PC-3 (cell line): ENCODE measurements around the gene SPIRE2. TPM values are rescaled to one million over a fixed set of nuclear protein-coding genes. Genes with fewer than 3 reads are reported as not detected.

Source experiments
- ATAC-seq: fragments of 200-7000 bp; cut with Tn5 transposase; 2 replicates; pipeline ENCODE4 v1.9.1; 2020; ENCODE audit warnings: mild to moderate bottlenecking, moderate library complexity
- BruUV-seq: library from RNA; stranded (reverse); fragments of 400-500 nt; replicated peaks from 2 replicates; lab custom pipeline; 2021; lab: Mats Ljungman, UMichigan
- CTCF ChIA-PET: fragments of 300-600 bp; sonication (Branson Sonifier 250); formaldehyde crosslinking; loops from one replicate; lab custom pipeline; 2022; ENCODE audit warnings: antibody characterized with exemption; lab: Charles Lee
- POLR2A ChIA-PET: fragments of 300-600 bp; sonication (Branson Sonifier 250); formaldehyde crosslinking; loops from one replicate; lab custom pipeline; 2022; ENCODE audit warnings: antibody characterized with exemption; ENCODE audit not compliant: unreplicated experiment; lab: Charles Lee
- DNase-seq: peaks from one replicate; pipeline ENCODE4 v3.0.0-alpha.2; 2015
- H2AFZ ChIP-seq: fragments of 300-600 bp; sonication (generic); 2 replicates; pipeline ENCODE4 v1.6.0; 2016; ENCODE audit warnings: antibody characterized with exemption, low read length
- H3F3A ChIP-seq: fragments of 300-600 bp; sonication (generic); one replicate; pipeline ENCODE4 v1.6.0; 2017; ENCODE audit warnings: antibody characterized with exemption, low read length, control low read depth, mild to moderate bottlenecking; ENCODE audit not compliant: unreplicated experiment
- H3K27ac ChIP-seq: fragments of 300-600 bp; sonication (generic); 2 replicates; pipeline ENCODE4 v1.5.1; 2016; ENCODE audit warnings: mild to moderate bottlenecking, low read length
- H3K27me3 ChIP-seq: fragments of 300-600 bp; sonication (generic); 2 replicates; pipeline ENCODE4 v1.6.1; 2016; ENCODE audit warnings: low read length, mixed read lengths
- H3K36me3 ChIP-seq: fragments of 300-600 bp; sonication (generic); 2 replicates; pipeline ENCODE4 v1.6.1; 2016; ENCODE audit warnings: low read depth, mixed run types, low read length, mixed read lengths
- H3K4me1 ChIP-seq: fragments of 300-600 bp; sonication (generic); 2 replicates; pipeline ENCODE4 v1.5.1; 2016; ENCODE audit warnings: low read length; ENCODE audit not compliant: insufficient read depth
- H3K4me2 ChIP-seq: fragments of 300-600 bp; sonication (generic); 2 replicates; pipeline ENCODE4 v1.6.0; 2016; ENCODE audit warnings: low read length
- H3K4me3 ChIP-seq: fragments of 300-600 bp; sonication (generic); 2 replicates; pipeline ENCODE4 v1.5.1; 2016; ENCODE audit warnings: mild to moderate bottlenecking, low read length, mixed read lengths
- H3K79me2 ChIP-seq: fragments of 300-600 bp; sonication (generic); 2 replicates; pipeline ENCODE4 v1.6.1; 2017; ENCODE audit warnings: low read length, mixed read lengths
- H3K9ac ChIP-seq: fragments of 300-600 bp; sonication (generic); 2 replicates; pipeline ENCODE4 v1.6.0; 2016; ENCODE audit warnings: mild to moderate bottlenecking, low read length
- H3K9me2 ChIP-seq: fragments of 300-600 bp; sonication (generic); replicated peaks from 2 replicates; pipeline ENCODE4 v1.6.1; 2016; ENCODE audit warnings: mixed run types, low read length, mixed read lengths
- H3K9me3 ChIP-seq: fragments of 300-600 bp; sonication (generic); 2 replicates; pipeline ENCODE4 v1.6.1; 2016; ENCODE audit warnings: low read length, mixed read lengths
- H4K20me1 ChIP-seq: fragments of 300-600 bp; sonication (generic); 2 replicates; pipeline ENCODE4 v1.6.1; 2016; ENCODE audit warnings: low read length, mixed read lengths
- EZH2 ChIP-seq: fragments of 300-600 bp; sonication (generic); IDR thresholded peaks from one replicate; pipeline ENCODE4 v1.6.1; 2017; ENCODE audit warnings: antibody characterized with exemption, mild to moderate bottlenecking, low read length; ENCODE audit not compliant: unreplicated experiment
- EZH2phosphoT487 ChIP-seq: fragments of 300-600 bp; sonication (generic); IDR thresholded peaks from 2 replicates; pipeline ENCODE4 v1.6.1; 2018; ENCODE audit warnings: mild to moderate bottlenecking, antibody characterized with exemption, low read length, borderline replicate concordance
- intact Hi-C: fragments of 100-400 bp; cut with micrococcal nuclease; formaldehyde crosslinking; loops from 2 replicates; pipeline ENCODE4 v1.9.0; 2023
- total RNA-seq: library from RNA; depleted of rRNA; stranded (reverse); fragments of >200 nt; gene quantifications from 2 replicates; pipeline ENCODE4 v1.2.3, GENCODE V29; 2014
- TF ChIP-seq, protein P1 (sequence below): fragments of 300-600 bp; sonication (generic); conservative IDR thresholded peaks from 2 replicates; pipeline ENCODE4 v1.5.1; 2017; ENCODE audit warnings: antibody characterized with exemption, low read depth, mild to moderate bottlenecking, low read length

SPIRE2 gene
- total RNA-seq, 1 experiment from 2014 or later: 13.2 TPM

DNA sequence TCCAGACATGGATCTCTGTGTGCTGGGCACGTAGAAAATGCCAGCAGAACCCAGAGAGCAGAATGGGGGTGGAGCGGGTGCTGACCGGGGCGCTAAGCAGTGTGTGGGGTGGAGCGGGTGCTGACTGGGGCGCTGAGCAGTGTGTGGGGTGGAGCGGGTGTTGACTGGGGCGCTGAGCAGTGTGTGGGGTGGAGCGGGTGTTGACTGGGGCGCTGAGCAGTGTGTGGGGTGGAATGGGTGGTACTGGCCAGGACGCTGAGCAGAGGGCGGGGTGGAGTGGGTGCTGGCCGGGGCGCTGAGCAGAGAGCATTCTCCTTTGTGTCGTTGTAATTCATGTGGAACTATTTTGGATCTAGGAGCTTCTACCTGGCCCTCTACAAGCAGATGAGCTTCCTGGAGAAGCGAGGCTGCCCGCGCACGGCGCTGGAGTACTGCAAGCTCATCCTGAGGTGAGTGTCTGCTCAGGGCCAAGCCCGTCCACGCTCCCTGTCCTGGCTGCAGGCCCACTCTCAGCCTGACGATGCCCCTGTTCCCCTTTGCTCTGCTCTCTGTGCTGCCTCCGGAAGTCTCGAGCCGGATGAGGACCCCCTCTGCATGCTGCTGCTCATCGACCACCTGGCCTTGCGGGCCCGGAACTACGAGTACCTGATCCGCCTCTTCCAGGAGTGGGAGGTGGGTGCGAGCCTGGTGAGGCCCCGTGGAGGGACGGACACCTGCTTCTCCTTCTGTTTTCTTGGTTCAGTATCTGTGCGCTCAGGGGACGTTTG lies 70.1 kb downstream of the SPIRE2 start:
- no peaks in the 10 kb centered on the region for H3K4me1 ChIP-seq
- H3K4me2 ChIP-seq: no peak overlapping the region
- H3K4me3 ChIP-seq: no peak overlapping the region
- intact Hi-C loops: no loop called here
- DNase-seq (no peak), ATAC-seq (no peak)
- H3K9me2 ChIP-seq: no peaks in the 10 kb centered on the region
- peaks cover 2% of the 10 kb centered on the region; the same call in 1 of the 2 replicates for H3K36me3 ChIP-seq
- no peaks in the 10 kb centered on the region for H3F3A ChIP-seq
- ChIA-PET POLR2A (no interaction called here), CTCF (no interaction called here)
- H3K9me3 ChIP-seq: no peaks in the 10 kb centered on the region
- TF ChIP-seq, protein P1, sequence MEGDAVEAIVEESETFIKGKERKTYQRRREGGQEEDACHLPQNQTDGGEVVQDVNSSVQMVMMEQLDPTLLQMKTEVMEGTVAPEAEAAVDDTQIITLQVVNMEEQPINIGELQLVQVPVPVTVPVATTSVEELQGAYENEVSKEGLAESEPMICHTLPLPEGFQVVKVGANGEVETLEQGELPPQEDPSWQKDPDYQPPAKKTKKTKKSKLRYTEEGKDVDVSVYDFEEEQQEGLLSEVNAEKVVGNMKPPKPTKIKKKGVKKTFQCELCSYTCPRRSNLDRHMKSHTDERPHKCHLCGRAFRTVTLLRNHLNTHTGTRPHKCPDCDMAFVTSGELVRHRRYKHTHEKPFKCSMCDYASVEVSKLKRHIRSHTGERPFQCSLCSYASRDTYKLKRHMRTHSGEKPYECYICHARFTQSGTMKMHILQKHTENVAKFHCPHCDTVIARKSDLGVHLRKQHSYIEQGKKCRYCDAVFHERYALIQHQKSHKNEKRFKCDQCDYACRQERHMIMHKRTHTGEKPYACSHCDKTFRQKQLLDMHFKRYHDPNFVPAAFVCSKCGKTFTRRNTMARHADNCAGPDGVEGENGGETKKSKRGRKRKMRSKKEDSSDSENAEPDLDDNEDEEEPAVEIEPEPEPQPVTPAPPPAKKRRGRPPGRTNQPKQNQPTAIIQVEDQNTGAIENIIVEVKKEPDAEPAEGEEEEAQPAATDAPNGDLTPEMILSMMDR: no peak
- no peaks in the 10 kb centered on the region for H3K27me3 ChIP-seq
- H2AFZ ChIP-seq: no peak overlapping the region
- H3K27ac ChIP-seq: no peak overlapping the region
- H3K79me2 ChIP-seq: no peaks in the 10 kb centered on the region
- no peaks in the 10 kb centered on the region for H4K20me1 ChIP-seq
- H3K9ac ChIP-seq: no peak overlapping the region
- BruUV-seq: no TSS peak

- BruUV-seq: no TSS peak
- CTCF ChIA-PET: no interaction called here
Measured at GRCh38 chr16:89899879-89900481, 71.7 kb downstream of the SPIRE2 start.

DNA sequence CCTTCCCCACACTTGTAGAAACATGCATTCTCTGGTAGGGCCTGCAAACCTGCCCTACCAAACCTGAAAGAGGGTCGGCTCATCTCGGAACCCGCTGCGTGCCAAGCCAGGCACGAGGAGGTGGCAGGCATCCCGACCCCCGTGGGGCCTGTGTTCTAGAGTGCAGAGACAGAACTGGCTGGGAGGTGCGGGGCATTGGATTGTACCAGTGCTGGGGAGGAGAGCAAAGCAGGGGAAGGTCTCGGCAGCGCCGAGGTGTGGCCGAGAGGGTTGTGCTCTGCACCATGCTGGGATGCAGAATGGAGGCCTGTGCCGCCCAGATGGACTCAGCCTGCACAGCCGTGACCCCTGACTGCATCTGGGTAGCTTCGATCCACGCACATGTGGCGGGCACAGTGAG lies 72.6 kb downstream of the SPIRE2 start:
- Histone ChIP-seq H3F3A (no peaks in the 10 kb centered on the region), H3K27ac (no peak overlapping the region), H3K4me3 (no peak overlapping the region), H3K79me2 (no peaks in the 10 kb centered on the region), H3K9me2 (no peaks in the 10 kb centered on the region), H3K9me3 (no peaks in the 10 kb centered on the region), H3K4me2 (no peak overlapping the region), H4K20me1 (no peaks in the 10 kb centered on the region), H3K27me3 (no peaks in the 10 kb centered on the region), H2AFZ (no peak overlapping the region), H3K9ac (no peak overlapping the region), H3K4me1 (no peaks in the 10 kb centered on the region), H3K36me3 (peaks cover 7% of the 10 kb centered on the region; the same call in 1 of the 2 replicates)
- ATAC-seq (no peak), DNase-seq (no peak)
- no peak for TF ChIP-seq EZH2phosphoT487
- no peak for TF ChIP-seq EZH2
- TF ChIP-seq, protein P1: no peak
- ChIA-PET CTCF (no interaction called here), POLR2A (no interaction called here)
- intact Hi-C loops: no loop called here
- TSS peak; percentile 15 for BruUV-seq

More at GRCh38 chr16:89899879-89900481, 71.7 kb downstream of the SPIRE2 start:
- POLR2A ChIA-PET: no interaction called here
- no peaks in the 10 kb centered on the region for H3K79me2 ChIP-seq
- ATAC-seq: no peak
- H3K27me3 ChIP-seq: no peaks in the 10 kb centered on the region
- H4K20me1 ChIP-seq: no peaks in the 10 kb centered on the region
- H3K27ac ChIP-seq: no peak overlapping the region
- intact Hi-C loops: no loop called here
- no peak overlapping the region for H2AFZ ChIP-seq
- no peak overlapping the region for H3K4me2 ChIP-seq
- H3K9ac ChIP-seq: no peak overlapping the region
- no peak overlapping the region for H3K4me3 ChIP-seq
- no peaks in the 10 kb centered on the region for H3F3A ChIP-seq
- DNase-seq: no peak
- peaks cover 2% of the 10 kb centered on the region; the same call in 1 of the 2 replicates for H3K36me3 ChIP-seq
- H3K4me1 ChIP-seq: no peaks in the 10 kb centered on the region
- no peaks in the 10 kb centered on the region for H3K9me3 ChIP-seq
- no peak for TF ChIP-seq EZH2phosphoT487
- TF ChIP-seq, protein P1: no peak
- no peak for TF ChIP-seq EZH2
- no peaks in the 10 kb centered on the region for H3K9me2 ChIP-seq
